ENCODE data around the gene FBXL3.
"Not testable (repeated sequence)": the region's sequence is repeated elsewhere in the genome, so short reads cannot be mapped to it uniquely, and the experiment has no call there.

FBXL3 gene

GRCh38 chr13:77022341-77022740 is 4.6 kb downstream of the FBXL3 start:
- DNase-seq: no peak

GRCh38 chr13:77019756-77020155 is 7.2 kb downstream of the FBXL3 start:
- no peak for DNase-seq

- DNase-seq: no peak
Observed at GRCh38 chr13:77016888-77017623, 9.9 kb downstream of the FBXL3 start.

- no peak for DNase-seq
Observed at GRCh38 chr13:77016251-77016812, 10.6 kb downstream of the FBXL3 start.

GRCh38 chr13:77014906-77015685 is 11.9 kb downstream of the FBXL3 start:
- no peak for DNase-seq

- no peak for DNase-seq
Observed at GRCh38 chr13:77013853-77014542, 13.0 kb downstream of the FBXL3 start.

- DNase-seq: not testable (repeated sequence)
Observed at GRCh38 chr13:77009719-77010118, 17.2 kb downstream of the FBXL3 start.

- DNase-seq: no peak
Observed at GRCh38 chr13:77009011-77009410, 17.9 kb downstream of the FBXL3 start.

GRCh38 chr13:77008337-77008736 is 18.6 kb downstream of the FBXL3 start:
- not testable (repeated sequence) for DNase-seq

GRCh38 chr13:77002590-77003190 is 24.3 kb downstream of the FBXL3 start:
- no peak for DNase-seq

GRCh38 chr13:77001963-77002587 is 24.9 kb downstream of the FBXL3 start:
- DNase-seq: no peak

- DNase-seq: no peak
Observed at GRCh38 chr13:77001540-77001939, 25.4 kb downstream of the FBXL3 start.

- DNase-seq: no peak
Observed at GRCh38 chr13:77000475-77000874, 26.5 kb downstream of the FBXL3 start.

- no peak for DNase-seq
Observed at GRCh38 chr13:76994281-76994680, 32.7 kb downstream of the FBXL3 start.

GRCh38 chr13:76993473-76993872 is 33.5 kb downstream of the FBXL3 start:
- no peak for DNase-seq

- no peak for DNase-seq
Observed at GRCh38 chr13:76993021-76993420, 33.9 kb downstream of the FBXL3 start.

- DNase-seq: no peak
Observed at GRCh38 chr13:76992548-76993001, 34.4 kb downstream of the FBXL3 start.

GRCh38 chr13:76991796-76992547 is 35.0 kb downstream of the FBXL3 start, which contains the start of gene CLN5:
CLN5 (plus strand) TSS chr13:76992081; CDS start chr13:76992099, 18 bp downstream.
- peak; percentile 96 for DNase-seq

GRCh38 chr13:76991432-76991795 is 35.5 kb downstream of the FBXL3 start:
- DNase-seq: peak; percentile 43

- no peak for DNase-seq
Observed at GRCh38 chr13:76983676-76984075, 43.3 kb downstream of the FBXL3 start.

- DNase-seq: no peak
Observed at GRCh38 chr13:76982061-76982460, 44.9 kb downstream of the FBXL3 start.

All from activated naive CD4-positive, alpha-beta T cell treated with anti-CD3 and anti-CD28 coated beads, Interleukin-2, amount 50 U/mL, for 16 hours (primary cell).